Ishikawa (cell line): ENCODE results near the gene CACNA2D3.
A peak's percentile ranks its signal among the peaks of the same experiment; 100 is the strongest.

Experiments used
- CEBPB ChIP-seq: IDR thresholded peaks from 2 replicates; pipeline ENCODE4 v1.6.1; 2012
- EGR1 ChIP-seq: IDR thresholded peaks from 2 replicates; pipeline ENCODE4 v1.6.1; 2012
- EP300 ChIP-seq: IDR thresholded peaks from 2 replicates; pipeline ENCODE4 v1.6.1; 2012; ENCODE audit warnings: borderline replicate concordance
- FOXM1 ChIP-seq: IDR thresholded peaks from 2 replicates; pipeline ENCODE4 v1.6.1; 2012; ENCODE audit warnings: low read depth, borderline replicate concordance
- NFIC ChIP-seq: IDR thresholded peaks from 2 replicates; pipeline ENCODE4 v1.6.1; 2012
- RAD21 ChIP-seq: IDR thresholded peaks from 2 replicates; pipeline ENCODE4 v1.6.1; 2012; ENCODE audit warnings: low read depth
- REST ChIP-seq: IDR thresholded peaks from 2 replicates; pipeline ENCODE4 v1.6.1; 2012; ENCODE audit warnings: low read depth, mild to moderate bottlenecking
- TAF1 ChIP-seq: IDR thresholded peaks from 2 replicates; pipeline ENCODE4 v1.6.1; 2012; ENCODE audit warnings: low read depth, mild to moderate bottlenecking
- TCF12 ChIP-seq: IDR thresholded peaks from 2 replicates; pipeline ENCODE4 v1.6.1; 2012; ENCODE audit warnings: low read depth
- YY1 ChIP-seq: IDR thresholded peaks from 2 replicates; pipeline ENCODE4 v1.6.1; 2012; ENCODE audit warnings: low read depth
- TF ChIP-seq, protein P1 (sequence below): IDR thresholded peaks from 2 replicates; pipeline ENCODE4 v1.6.1; 2012

GRCh38 chr3:54870423-54870822, 748.1 kb downstream of the CACNA2D3 start:
- TF ChIP-seq REST: no peak
- no peak for TF ChIP-seq TAF1
- TF ChIP-seq YY1: no peak
- TF ChIP-seq CEBPB: no peak
- peak; percentile 28 for TF ChIP-seq RAD21
- no peak for TF ChIP-seq EGR1
- no peak for TF ChIP-seq EP300
- no peak for TF ChIP-seq NFIC
- TF ChIP-seq, protein P1, sequence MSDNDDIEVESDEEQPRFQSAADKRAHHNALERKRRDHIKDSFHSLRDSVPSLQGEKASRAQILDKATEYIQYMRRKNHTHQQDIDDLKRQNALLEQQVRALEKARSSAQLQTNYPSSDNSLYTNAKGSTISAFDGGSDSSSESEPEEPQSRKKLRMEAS: no peak
- no peak for TF ChIP-seq FOXM1
- TF ChIP-seq TCF12: no peak
